Trophoblast cell (in vitro differentiated cells and primary cell): ENCODE data around the gene SLC16A8.
A peak's percentile ranks its signal among the peaks of the same experiment; 100 is the strongest.
"Not testable (repeated sequence)": the region's sequence is repeated elsewhere in the genome, so short reads cannot be mapped to it uniquely, and the experiment has no call there.

ENCODE experiments used
- DNase-seq, 2 donors: peaks; one replicate each; pipeline ENCODE4 v3.0.0-alpha.2; 2016
- H2AFZ ChIP-seq: 2 replicates; pipeline ENCODE4 v1.6.1; 2013; ENCODE audit warnings: low read length, moderate library complexity, mild to moderate bottlenecking; ENCODE audit not compliant: insufficient read depth, poor library complexity
- H2AK5ac ChIP-seq: 2 replicates; pipeline ENCODE4 v1.6.1; 2013; ENCODE audit warnings: mild to moderate bottlenecking, low read length
- H2BK120ac ChIP-seq: 2 replicates; pipeline ENCODE4 v1.6.1; 2013; ENCODE audit warnings: low read length, mild to moderate bottlenecking, moderate library complexity; ENCODE audit not compliant: insufficient read depth, poor library complexity
- H2BK12ac ChIP-seq: 2 replicates; pipeline ENCODE4 v1.6.1; 2013; ENCODE audit warnings: mild to moderate bottlenecking, low read length, moderate library complexity
- H2BK5ac ChIP-seq: 2 replicates; pipeline ENCODE4 v1.6.1; 2013; ENCODE audit warnings: low read length, low read depth, moderate library complexity, mild to moderate bottlenecking; ENCODE audit not compliant: poor library complexity
- H3K14ac ChIP-seq: 2 replicates; pipeline ENCODE4 v1.6.1; 2013; ENCODE audit warnings: mild to moderate bottlenecking, low read length
- H3K18ac ChIP-seq: 2 replicates; pipeline ENCODE4 v1.6.1; 2013; ENCODE audit warnings: mild to moderate bottlenecking, low read length
- H3K23ac ChIP-seq: 2 replicates; pipeline ENCODE4 v1.6.1; 2013; ENCODE audit warnings: low read length
- H3K27ac ChIP-seq: 2 replicates; pipeline ENCODE4 v1.5.1; 2013; ENCODE audit warnings: low read depth, mild to moderate bottlenecking, inconsistent platforms, low read length, moderate library complexity
- H3K27me3 ChIP-seq: 2 replicates; pipeline ENCODE4 v1.6.1; 2013; ENCODE audit warnings: inconsistent platforms, mild to moderate bottlenecking, low read length, moderate library complexity; ENCODE audit not compliant: insufficient read depth
- H3K36me3 ChIP-seq, 2 experiments: 1 replicate in 1 of 2; 2 replicates in 1 of 2; pipeline ENCODE4 v1.6.1; 2013; ENCODE audit warnings: low read length in 2 of 2, mild to moderate bottlenecking in 2 of 2, moderate library complexity in 1 of 2; ENCODE audit not compliant: insufficient read depth in 2 of 2, control insufficient read depth in 1 of 2
- H3K4ac ChIP-seq: 2 replicates; pipeline ENCODE4 v1.6.1; 2013; ENCODE audit warnings: low read depth, mild to moderate bottlenecking, low read length, moderate library complexity
- H3K4me1 ChIP-seq, 2 experiments: 1 replicate in 1 of 2; 2 replicates in 1 of 2; pipeline ENCODE4 v1.6.1; 2013; ENCODE audit warnings: low read length in 2 of 2, mild to moderate bottlenecking in 2 of 2, moderate library complexity in 1 of 2; ENCODE audit not compliant: insufficient read depth in 2 of 2, control insufficient read depth in 1 of 2
- H3K4me2 ChIP-seq: 2 replicates; pipeline ENCODE4 v1.6.1; 2013; ENCODE audit warnings: inconsistent platforms, mild to moderate bottlenecking, low read length, moderate library complexity
- H3K4me3 ChIP-seq: 2 replicates; pipeline ENCODE4 v1.5.1; 2013; ENCODE audit warnings: mild to moderate bottlenecking, low read depth, low read length, inconsistent platforms
- H3K79me1 ChIP-seq: one replicate; pipeline ENCODE4 v1.6.1; 2013; ENCODE audit warnings: low read length
- H3K79me2 ChIP-seq: 2 replicates; pipeline ENCODE4 v1.6.1; 2013; ENCODE audit warnings: low read length, mild to moderate bottlenecking; ENCODE audit not compliant: control insufficient read depth, insufficient read depth, poor library complexity
- H3K9ac ChIP-seq: 2 replicates; pipeline ENCODE4 v1.6.1; 2013; ENCODE audit warnings: mild to moderate bottlenecking, low read length
- H3K9me3 ChIP-seq: 2 replicates; pipeline ENCODE4 v1.6.1; 2013; ENCODE audit warnings: low read depth, mild to moderate bottlenecking, control low read depth, inconsistent platforms, low read length; ENCODE audit not compliant: insufficient read depth
- H4K12ac ChIP-seq: 2 replicates; pipeline ENCODE4 v1.6.1; 2013; ENCODE audit warnings: low read depth, mild to moderate bottlenecking, low read length, moderate library complexity
- H4K8ac ChIP-seq: 2 replicates; pipeline ENCODE4 v1.6.1; 2013; ENCODE audit warnings: low read depth, mild to moderate bottlenecking, low read length, moderate library complexity
- H4K91ac ChIP-seq: one replicate; pipeline ENCODE4 v1.6.1; 2013; ENCODE audit warnings: low read depth, mild to moderate bottlenecking, low read length, moderate library complexity
- WGBS: extraction: QIAGEN DNeasy Blood & Tissue Kit; methylation state at CpG from one replicate; pipeline ENCODE4 v1.1.7; 2013; ENCODE audit warnings: missing lambda C conversion rate; ENCODE audit not compliant: insufficient read length, insufficient coverage; ENCODE audit errors: extremely low coverage; 5-methylcytosine and 5-hydroxymethylcytosine counted together

Gene SLC16A8

GRCh38 chr22:38117556-38117955 lies 33.6 kb upstream of the SLC16A8 start:
- not testable (repeated sequence) for DNase-seq, H3K4me1 ChIP-seq, H3K27me3 ChIP-seq, H3K36me3 ChIP-seq, H3K4ac ChIP-seq, H3K18ac ChIP-seq, H3K23ac ChIP-seq, H4K91ac ChIP-seq, H2AFZ ChIP-seq, H3K4me2 ChIP-seq, H3K27ac ChIP-seq, H4K12ac ChIP-seq, H3K9ac ChIP-seq, H2BK12ac ChIP-seq, H2AK5ac ChIP-seq, H3K4me3 ChIP-seq, H3K79me2 ChIP-seq, H3K9me3 ChIP-seq, H3K14ac ChIP-seq, H2BK5ac ChIP-seq, H3K79me1 ChIP-seq, H4K8ac ChIP-seq, H2BK120ac ChIP-seq
- no CpG with 5 or more reads among the region's 10 CpGs for WGBS

- H3K36me3 ChIP-seq = no peaks in the 10 kb centered on the region
- no peak overlapping the region for H3K27ac ChIP-seq
- H3K9ac ChIP-seq = no peak overlapping the region
- H3K79me1 ChIP-seq = no peaks in the 10 kb centered on the region
- WGBS = no CpG with 5 or more reads among the region's 31 CpGs
- H2AFZ ChIP-seq = no peak overlapping the region
- H3K18ac ChIP-seq = no peak overlapping the region
- H4K12ac ChIP-seq = no peak overlapping the region
- no peak overlapping the region for H4K91ac ChIP-seq
- H3K4ac ChIP-seq = no peak overlapping the region
- no peaks in the 10 kb centered on the region for H3K9me3 ChIP-seq
- H4K8ac ChIP-seq = no peak overlapping the region
- no peak overlapping the region for H3K4me2 ChIP-seq
- H3K79me2 ChIP-seq = no peaks in the 10 kb centered on the region
- no peak for DNase-seq
- no peak overlapping the region for H2BK12ac ChIP-seq
- H3K4me3 ChIP-seq = no peak overlapping the region
- H2BK5ac ChIP-seq = no peak overlapping the region
- no peak overlapping the region for H2BK120ac ChIP-seq
- peaks cover 2 to 3% of the 10 kb centered on the region in 2 experiments for H3K4me1 ChIP-seq
- H3K14ac ChIP-seq = no peak overlapping the region
- H3K23ac ChIP-seq = no peak overlapping the region
- no peaks in the 10 kb centered on the region for H3K27me3 ChIP-seq
- H2AK5ac ChIP-seq = no peak overlapping the region
Measured at GRCh38 chr22:38115423-38116205, 31.6 kb upstream of the SLC16A8 start.

- Histone ChIP-seq H3K79me2 (no peaks in the 10 kb centered on the region), H3K79me1 (no peaks in the 10 kb centered on the region), H3K9me3 (no peaks in the 10 kb centered on the region), H3K27me3 (no peaks in the 10 kb centered on the region), H3K4me2 (no peak overlapping the region), H3K36me3 (no peaks in the 10 kb centered on the region), H3K4me3 (no peak overlapping the region), H3K14ac (no peak overlapping the region), H2BK12ac (no peak overlapping the region), H2BK120ac (no peak overlapping the region), H3K27ac (no peak overlapping the region), H2AFZ (no peak overlapping the region), H2BK5ac (no peak overlapping the region), H2AK5ac (no peak overlapping the region), H3K23ac (no peak overlapping the region), H3K4me1 (peaks cover 2 to 3% of the 10 kb centered on the region in 2 experiments), H3K18ac (no peak overlapping the region), H3K9ac (no peak overlapping the region), H3K4ac (no peak overlapping the region), H4K12ac (no peak overlapping the region), H4K91ac (no peak overlapping the region), H4K8ac (no peak overlapping the region)
- no CpG with 5 or more reads among the region's 32 CpGs for WGBS
- peak; percentile 84 to 93 for DNase-seq
Measured at GRCh38 chr22:38114484-38115398, 30.8 kb upstream of the SLC16A8 start.

GRCh38 chr22:38112381-38112780 lies 28.4 kb upstream of the SLC16A8 start:
- no peak overlapping the region for H2AFZ ChIP-seq

More at GRCh38 chr22:38112381-38112780, 28.4 kb upstream of the SLC16A8 start:
- H3K18ac ChIP-seq = no peak overlapping the region
- H3K14ac ChIP-seq = no peak overlapping the region
- no CpG with 5 or more reads among the region's 22 CpGs for WGBS
- DNase-seq = no peak
- no peak overlapping the region for H4K8ac ChIP-seq
- H4K12ac ChIP-seq = no peak overlapping the region
- H3K79me1 ChIP-seq = no peaks in the 10 kb centered on the region
- H3K36me3 ChIP-seq = no peaks in the 10 kb centered on the region
- H3K79me2 ChIP-seq = no peaks in the 10 kb centered on the region
- H2AK5ac ChIP-seq = no peak overlapping the region
- no peak overlapping the region for H3K27ac ChIP-seq
- no peak overlapping the region for H3K4me2 ChIP-seq
- H3K4ac ChIP-seq = no peak overlapping the region
- no peak overlapping the region for H2BK5ac ChIP-seq
- no peak overlapping the region for H4K91ac ChIP-seq
- no peak overlapping the region for H3K23ac ChIP-seq
- H3K9me3 ChIP-seq = no peaks in the 10 kb centered on the region
- no peak overlapping the region for H3K4me3 ChIP-seq
- H3K27me3 ChIP-seq = no peaks in the 10 kb centered on the region
- H2BK12ac ChIP-seq = no peak overlapping the region
- no peak overlapping the region for H3K9ac ChIP-seq
- peaks cover 2 to 3% of the 10 kb centered on the region in 2 experiments for H3K4me1 ChIP-seq
- H2BK120ac ChIP-seq = no peak overlapping the region
